ENCODE data around the gene ARHGAP22.

- TF ChIP-seq CTCF (IDR thresholded peaks at IDR 0.05) = peak; percentile 23
- TF ChIP-seq ZFX (IDR thresholded peaks at IDR 0.05; ENCODE audit: borderline replicate concordance) = no peak
These were observed 69.3 kb downstream of the ARHGAP22 start for GRCh38 chr10:48535416-48536155.
